ENCODE measurements around the gene SYMPK.
"Not testable (repeated sequence)": the region's sequence is repeated elsewhere in the genome, so short reads cannot be mapped to it uniquely, and the experiment has no call there.

The SYMPK gene

DNA sequence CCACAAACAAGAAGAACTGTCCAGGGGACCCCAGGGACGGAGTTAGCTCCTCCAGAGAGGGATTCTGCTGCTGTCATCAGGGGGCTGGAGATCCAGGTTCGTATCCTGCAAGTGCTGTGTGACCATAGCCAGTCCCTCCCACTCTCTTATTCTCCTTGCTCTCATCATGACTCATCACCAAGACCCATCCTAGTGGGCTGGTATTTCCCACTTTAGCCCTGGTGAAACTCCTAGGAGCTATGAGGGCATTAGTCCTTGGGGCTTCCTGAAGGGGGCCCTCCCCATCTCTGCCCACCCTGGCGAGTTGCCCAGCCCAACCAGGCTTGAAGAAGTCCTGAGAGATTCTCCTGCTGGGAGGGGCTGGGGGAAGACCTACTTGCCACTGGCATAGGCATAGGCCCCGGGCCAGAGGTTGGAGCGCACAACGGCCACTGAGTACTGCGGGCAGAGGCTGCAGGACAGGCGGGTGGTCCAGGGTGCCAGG, 62.8 kb downstream of the SYMPK start:
- DNase-seq: peak; percentile 44

DNA sequence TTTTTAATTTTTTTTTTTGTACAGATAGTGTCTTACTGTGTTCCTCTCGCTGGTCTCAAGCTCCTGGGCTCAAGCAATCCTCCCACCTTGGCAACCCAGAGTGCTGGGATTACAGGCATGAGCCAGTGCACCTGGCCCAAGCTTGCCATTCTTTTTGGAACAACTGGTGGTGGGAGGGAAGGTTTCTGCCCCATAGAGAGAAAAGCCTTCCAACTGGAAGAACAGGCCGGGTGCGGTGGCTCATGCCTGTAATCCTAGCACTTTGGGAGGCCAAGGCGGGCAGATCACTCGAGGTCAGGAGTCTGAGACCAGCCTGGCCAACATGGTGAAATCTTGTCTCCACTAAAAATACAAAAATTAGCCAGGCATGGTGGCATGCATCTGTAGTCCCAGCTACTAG, 63.4 kb downstream of the SYMPK start:
- not testable (repeated sequence) for DNase-seq

DNA sequence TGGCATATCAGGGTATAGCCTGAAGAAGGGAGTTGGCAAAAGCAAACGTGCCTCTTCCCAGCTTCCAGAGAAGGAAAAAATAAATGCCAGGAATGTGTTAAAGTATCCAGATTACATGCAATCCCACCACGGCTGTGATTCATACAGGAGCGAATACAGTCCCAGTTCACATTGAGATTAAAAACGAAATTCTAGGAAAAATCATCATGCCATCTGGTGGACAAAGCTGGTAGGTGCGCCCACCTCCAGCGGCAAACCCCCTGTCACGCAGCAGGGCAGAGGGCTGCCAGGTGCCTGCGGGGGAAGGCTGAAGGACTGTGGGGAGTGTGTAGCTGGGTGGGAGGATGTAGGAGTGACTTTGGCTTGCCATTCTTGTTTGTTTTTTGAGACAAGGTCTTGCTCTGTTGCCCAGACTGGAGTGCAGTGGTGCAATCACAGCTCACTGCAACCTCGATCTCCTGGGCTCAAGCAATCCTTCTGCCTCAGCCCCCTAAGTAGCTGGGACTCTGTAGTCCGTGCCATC, 63.9 kb downstream of the SYMPK start:
- peak; percentile 65 for DNase-seq

GRCh38 chr19:45794627-45795026, 68.3 kb downstream of the SYMPK start:
- DNase-seq: no peak

- peak; percentile 45 for DNase-seq
Measured at GRCh38 chr19:45793876-45794275, 69.1 kb downstream of the SYMPK start.

DNA sequence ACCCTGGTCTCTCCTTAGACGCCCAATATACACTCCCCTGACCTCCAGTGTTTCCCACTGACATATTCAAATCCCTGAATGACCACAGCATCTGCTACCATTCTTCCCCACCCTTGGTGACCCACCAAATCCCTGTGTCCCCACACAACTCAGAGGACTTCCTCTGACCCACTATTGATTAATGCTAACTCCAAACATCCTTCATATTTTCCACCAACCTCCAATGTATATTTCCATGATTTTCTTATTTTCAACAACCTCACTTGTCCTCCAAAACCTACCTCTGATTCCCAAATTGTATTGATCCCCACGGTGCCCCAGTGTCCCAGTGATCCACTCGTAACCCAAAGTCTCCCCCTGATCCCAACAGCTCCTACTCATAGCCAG, 69.8 kb downstream of the SYMPK start:
- no peak for DNase-seq

- DNase-seq: peak; percentile 99
Measured at GRCh38 chr19:45792470-45793177, 70.3 kb downstream of the SYMPK start, which contains the start of gene DMWD. DMWD (minus strand) TSS chr19:45792845; CDS start chr19:45792756, 89 bp downstream.

DNA sequence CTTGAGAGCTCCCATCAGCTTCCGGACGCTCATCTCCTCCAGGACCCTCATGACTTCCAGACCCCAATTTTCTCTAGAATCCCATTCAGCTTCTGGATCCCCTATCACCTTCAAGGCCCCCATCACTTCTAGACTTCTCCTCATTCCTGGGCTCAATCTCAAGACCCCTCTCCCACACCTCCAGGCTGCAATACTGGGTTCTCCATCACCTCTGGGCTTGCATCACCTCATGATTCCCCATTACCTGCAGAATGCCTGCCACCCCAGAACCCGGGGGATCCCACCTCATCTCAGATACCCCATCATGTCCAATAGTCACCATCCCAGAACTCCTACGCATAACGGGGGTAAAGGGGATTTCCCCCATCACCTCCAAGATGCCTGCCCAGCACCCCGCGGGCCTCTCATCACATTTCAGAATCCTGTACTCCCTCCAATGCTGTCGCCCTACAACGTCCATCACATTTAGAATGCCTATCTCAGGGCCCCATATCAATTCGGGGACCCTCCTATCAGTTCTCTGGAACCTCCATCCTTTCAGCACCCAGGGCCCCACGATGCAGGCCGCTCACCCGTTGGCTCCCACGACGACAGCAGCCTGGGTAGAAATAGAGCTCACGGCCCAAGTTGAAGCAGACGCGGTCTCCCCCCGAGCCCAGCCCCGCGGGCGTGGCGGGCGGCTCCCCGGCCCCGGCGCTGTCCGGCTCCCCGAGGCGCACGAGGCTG, 71.0 kb downstream of the SYMPK start:
- DNase-seq: no peak

DNA sequence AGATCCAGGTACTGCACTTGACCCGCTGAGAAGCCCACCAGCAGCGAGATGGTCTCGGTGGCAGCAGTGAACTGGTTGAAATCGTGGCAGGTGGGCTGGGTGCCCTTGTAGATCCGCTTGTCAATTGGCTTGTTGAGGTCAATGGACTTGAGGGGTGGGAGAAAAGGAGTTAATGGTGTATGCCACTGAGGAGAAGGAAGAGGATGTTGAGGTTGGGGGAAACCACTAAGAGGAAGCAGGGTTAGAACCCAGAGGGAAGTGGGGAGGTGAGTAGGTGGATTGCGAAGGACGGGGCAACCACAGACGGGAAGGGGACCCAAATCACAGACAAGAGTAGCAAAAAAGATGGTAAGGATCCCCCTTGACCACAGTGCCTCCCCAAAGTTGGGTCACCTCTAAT, 72.0 kb downstream of the SYMPK start:
- peak; percentile 88 for DNase-seq

GRCh38 chr19:45789035-45789786, 73.7 kb downstream of the SYMPK start:
- no peak for DNase-seq

DNA sequence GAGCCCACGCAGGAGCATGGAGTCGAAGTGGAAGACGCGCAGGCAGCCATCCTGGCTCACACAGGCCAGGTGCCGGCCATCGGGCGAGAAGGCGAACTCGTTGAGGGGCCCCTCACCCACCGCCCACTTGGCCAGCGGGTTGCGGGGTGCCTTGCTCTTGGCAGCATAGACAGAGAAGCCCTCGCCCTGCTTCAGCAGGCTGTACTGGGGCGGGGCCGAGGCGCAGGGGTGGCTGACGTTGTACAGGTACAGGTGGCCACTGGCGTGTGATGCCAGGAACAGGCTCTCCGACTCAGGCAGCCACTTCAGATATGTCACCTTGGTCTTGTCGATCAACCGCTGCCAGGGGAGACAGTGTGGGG, 76.4 kb downstream of the SYMPK start:
- no peak for DNase-seq

DNA sequence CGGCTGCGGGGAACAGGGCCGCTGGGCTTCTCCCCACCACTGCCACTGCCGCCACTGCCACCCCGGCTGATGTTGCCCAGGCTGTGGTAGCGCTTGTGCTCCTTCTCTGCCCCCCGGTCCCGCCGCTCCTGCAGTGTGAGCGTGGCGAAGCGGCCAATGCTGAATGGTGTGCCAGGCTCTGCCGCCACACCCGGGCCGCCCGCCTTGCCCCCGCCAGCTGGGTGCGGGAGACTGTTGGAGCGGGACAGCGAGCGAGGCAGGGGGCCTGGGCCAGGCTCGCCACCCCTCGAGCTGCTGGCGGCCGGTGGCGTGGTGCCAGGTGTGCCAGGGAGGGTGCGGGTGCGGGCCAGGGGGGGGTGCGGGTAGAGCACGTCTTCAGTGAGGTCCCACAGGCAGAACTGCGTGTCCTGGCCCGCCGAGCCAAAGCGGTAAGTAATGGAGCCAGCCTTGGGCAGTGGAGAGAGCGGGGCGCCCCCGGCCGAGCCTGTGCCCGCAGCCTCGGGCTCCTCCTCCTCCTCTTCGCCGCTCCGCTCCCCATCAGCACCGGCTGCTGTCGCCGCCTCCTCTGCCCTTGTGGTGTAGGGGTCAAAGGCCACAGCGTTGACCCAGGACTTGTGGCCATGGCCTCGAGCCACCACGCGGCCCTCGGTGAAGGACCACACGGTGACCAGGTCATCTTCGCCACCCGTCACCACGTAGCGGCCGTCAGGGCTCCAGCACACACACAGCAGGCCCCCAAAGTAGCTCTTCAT, 77.0 kb downstream of the SYMPK start:
- no peak for DNase-seq

- DNase-seq: no peak
Measured at GRCh38 chr19:45785097-45785496, 77.8 kb downstream of the SYMPK start.

DNA sequence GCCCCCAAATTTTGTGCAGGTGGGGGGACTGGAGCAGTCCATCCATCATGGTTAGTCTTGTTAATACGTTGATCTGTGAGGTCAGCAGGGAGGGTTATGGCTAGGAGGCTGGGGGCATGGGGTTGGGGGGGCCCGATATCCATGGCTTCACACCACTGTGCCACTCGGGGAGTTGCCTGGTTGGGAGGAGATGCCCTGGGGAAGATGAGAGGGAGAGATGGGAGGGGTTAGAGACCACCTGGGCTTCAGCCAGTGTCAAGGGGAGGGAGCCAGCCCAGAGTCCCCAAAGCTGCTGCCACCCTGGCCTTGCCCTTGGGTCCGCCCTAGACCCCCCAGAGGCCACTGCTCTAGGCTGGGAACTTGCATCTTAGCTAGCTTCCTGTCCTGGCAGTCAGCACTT, 78.9 kb downstream of the SYMPK start:
- no peak for DNase-seq

DNA sequence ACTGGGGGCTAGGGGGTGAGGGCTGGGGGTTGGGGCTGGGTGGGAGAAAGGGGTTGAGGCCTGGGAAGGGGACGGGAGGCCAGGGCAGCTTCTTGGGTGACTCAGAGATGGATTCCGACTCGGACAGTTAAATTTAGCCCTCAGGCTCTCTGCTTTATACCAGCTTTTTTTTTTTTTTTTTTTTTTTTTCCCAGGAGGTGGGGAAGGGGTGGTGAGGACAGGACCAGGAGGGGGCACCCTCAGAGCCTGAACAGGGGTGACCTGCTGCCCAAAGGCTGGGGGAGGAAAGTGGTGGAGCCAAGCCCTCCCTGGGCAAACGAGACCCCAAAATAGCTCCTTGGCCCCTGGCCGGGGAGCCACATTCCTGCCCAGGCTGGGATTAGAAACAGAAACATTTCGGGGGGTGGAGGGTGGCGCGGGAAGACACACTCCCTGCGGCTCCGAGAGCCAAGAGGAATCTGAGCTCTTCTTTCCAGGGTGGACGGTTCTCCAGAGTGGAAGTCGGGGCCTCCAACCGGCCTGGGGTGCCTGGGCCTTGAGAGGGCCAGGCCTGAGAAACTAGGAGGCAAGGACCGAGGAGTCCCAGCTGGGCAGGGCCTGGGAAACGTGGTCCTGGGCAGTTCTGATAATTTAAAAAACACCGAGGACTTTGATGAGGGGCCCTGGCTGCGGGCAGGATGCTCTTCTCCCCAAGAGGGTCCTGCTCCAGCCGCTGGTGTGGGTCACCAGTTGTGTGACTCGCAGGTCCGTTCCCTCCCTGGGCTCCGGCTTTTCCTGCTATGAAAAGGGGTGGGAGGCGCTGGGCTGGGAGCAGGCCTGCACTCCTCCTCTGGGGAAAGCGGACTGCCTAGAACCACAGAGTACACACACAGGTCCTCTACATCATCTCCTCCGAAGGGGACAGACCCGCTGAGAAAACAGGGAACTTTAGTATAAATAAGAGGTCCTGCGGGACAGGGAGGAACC, 79.8 kb downstream of the SYMPK start:
- DNase-seq: no peak

GRCh38 chr19:45782162-45782691, 80.7 kb downstream of the SYMPK start, which contains the start of gene DMPK:
DMPK (minus strand) TSS chr19:45782490; CDS start chr19:45782352, 138 bp downstream.
- DNase-seq: no peak

GRCh38 chr19:45781214-45782161, 81.5 kb downstream of the SYMPK start:
- peak; percentile 30 for DNase-seq

GRCh38 chr19:45780448-45781213, 82.3 kb downstream of the SYMPK start:
- peak; percentile 39 for DNase-seq

- no peak for DNase-seq
Measured at GRCh38 chr19:45780146-45780447, 82.8 kb downstream of the SYMPK start.

All from suppressor macrophage treated with lipopolysaccharide for 4 hours (primary cell).